ENCODE results near the gene LARGE1. TPM values are rescaled to one million over a fixed set of nuclear protein-coding genes. Genes with fewer than 3 reads are reported as not detected.

Gene LARGE1
- total and polyA plus RNA-seq, 2 of the 4 experiments (the other 2 are of a cell fraction) = 6.2 to 12.4 TPM

GRCh38 chr22:33324228-33324627, 596.0 kb downstream of the LARGE1 start:
- no peak overlapping the region for H3K23ac ChIP-seq (ENCODE audit: low read depth, low read length)
- no peak overlapping the region for H3K4ac ChIP-seq (ENCODE audit: low read depth, low read length)
- no peak overlapping the region for H2BK15ac ChIP-seq (ENCODE audit: low read depth, low read length)
- in situ Hi-C loops (cut with MboI; ENCODE audit: low sequenced_read_pairs) = no loop called here
- no peak overlapping the region for H3K4me2 ChIP-seq (ENCODE audit: low read depth, low read length)
- H3K56ac ChIP-seq (ENCODE audit: extremely low read depth, insufficient read depth, low read length) = no peak overlapping the region
- ChIA-PET CTCF (no interaction called here), POLR2A (ENCODE audit: unreplicated experiment) (no interaction called here)
- H4K91ac ChIP-seq (ENCODE audit: insufficient read depth, low read depth, low read length) = no peak overlapping the region
- H2AK5ac ChIP-seq (ENCODE audit: low read depth, low read length) = no peak overlapping the region
- H3K36me3 ChIP-seq (ENCODE audit: control insufficient read depth, insufficient read depth, low read length) = no peaks in the 10 kb centered on the region
- no CpG with 5 or more reads among the region's 2 CpGs for WGBS, 2 experiments (ENCODE audit: extremely low coverage in 2 of 2, insufficient read length in 1 of 2)
- H2AFZ ChIP-seq (replicated peaks; ENCODE audit: low read length, poor library complexity) = no peak overlapping the region
- intact Hi-C loops (cut with micrococcal nuclease) = no loop called here
- H3K9ac ChIP-seq (ENCODE audit: low read depth, low read length) = no peak overlapping the region
- no peaks in the 10 kb centered on the region for H4K20me1 ChIP-seq (ENCODE audit: insufficient read depth, low read length)
- no peak overlapping the region for H3K27ac ChIP-seq (ENCODE audit: insufficient read depth, low read length)
- H3K79me1 ChIP-seq (ENCODE audit: low read depth in 1 of 2, low read length in 2 of 2) = no peaks in the 10 kb centered on the region
- no peak overlapping the region; the same call in 1 of the 2 replicates for H3K14ac ChIP-seq (replicated peaks; ENCODE audit: low read depth, low read length)
- H2BK120ac ChIP-seq (ENCODE audit: low read depth, low read length) = no peak overlapping the region
- H2BK5ac ChIP-seq (ENCODE audit: low read depth, low read length, poor library complexity, severe bottlenecking) = no peak overlapping the region
- H3K27me3 ChIP-seq (ENCODE audit: control insufficient read depth, insufficient read depth, low read length) = no peaks in the 10 kb centered on the region
- no peak overlapping the region for H3K18ac ChIP-seq (ENCODE audit: low read depth, low read length)
- H3K9me3 ChIP-seq (ENCODE audit: control insufficient read depth, insufficient read depth, low read length) = no peaks in the 10 kb centered on the region
- TF ChIP-seq RCOR1 (IDR thresholded peaks at IDR 0.05; ENCODE audit: insufficient replicate concordance, low read length) (no peak), MAFK (IDR thresholded peaks at IDR 0.05; ENCODE audit: low read depth, low read length) (no peak), CEBPB (IDR thresholded peaks at IDR 0.05; ENCODE audit: low read depth, low read length) (no peak), NFE2L2 (IDR thresholded peaks at IDR 0.05; ENCODE audit: low read depth, low read length) (no peak), MXI1 (IDR thresholded peaks at IDR 0.05; ENCODE audit: borderline replicate concordance, low read depth, low read length) (no peak), POLR2A (IDR thresholded peaks at IDR 0.05; ENCODE audit: low read depth, low read length) (no peak), CHD1 (IDR thresholded peaks at IDR 0.05; ENCODE audit: low read depth, low read length) (no peak), FOS (IDR thresholded peaks at IDR 0.05; ENCODE audit: low read depth, low read length) (no peak)
- TF ChIP-seq, protein P1, sequence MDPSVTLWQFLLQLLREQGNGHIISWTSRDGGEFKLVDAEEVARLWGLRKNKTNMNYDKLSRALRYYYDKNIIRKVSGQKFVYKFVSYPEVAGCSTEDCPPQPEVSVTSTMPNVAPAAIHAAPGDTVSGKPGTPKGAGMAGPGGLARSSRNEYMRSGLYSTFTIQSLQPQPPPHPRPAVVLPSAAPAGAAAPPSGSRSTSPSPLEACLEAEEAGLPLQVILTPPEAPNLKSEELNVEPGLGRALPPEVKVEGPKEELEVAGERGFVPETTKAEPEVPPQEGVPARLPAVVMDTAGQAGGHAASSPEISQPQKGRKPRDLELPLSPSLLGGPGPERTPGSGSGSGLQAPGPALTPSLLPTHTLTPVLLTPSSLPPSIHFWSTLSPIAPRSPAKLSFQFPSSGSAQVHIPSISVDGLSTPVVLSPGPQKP (IDR thresholded peaks at IDR 0.05; ENCODE audit: borderline replicate concordance, low read depth, low read length) = no peak
- H3K4me3 ChIP-seq (ENCODE audit: insufficient read depth, low read depth, low read length) = no peak overlapping the region
- H3K4me1 ChIP-seq (ENCODE audit: control insufficient read depth, insufficient read depth, low read length) = no peaks in the 10 kb centered on the region
- no peak overlapping the region for H4K5ac ChIP-seq (ENCODE audit: low read depth, low read length)
- H2BK20ac ChIP-seq (ENCODE audit: low read depth, low read length) = no peak overlapping the region
- DNase-seq (no peak), ATAC-seq (ENCODE audit: low read depth) (no peak)
- H4K8ac ChIP-seq (ENCODE audit: low read depth in 2 of 2, low read length in 2 of 2) = no peak overlapping the region
- dilution Hi-C loops (cut with HindIII; ENCODE audit: low sequenced_read_pairs, unreplicated experiment) = no loop called here
- BruUV-seq (replicated peaks) = no TSS peak
- H2AK9ac ChIP-seq (replicated peaks; ENCODE audit: low read depth, low read length, poor library complexity) = no peak overlapping the region
- no peaks in the 10 kb centered on the region for H3K9me1 ChIP-seq (ENCODE audit: insufficient read depth, low read length)

Data from IMR-90 (cell line).